GOT3 (cell line): Measurements from ENCODE around the gene FSTL4.
"Not testable (repeated sequence)": the region's sequence is repeated elsewhere in the genome, so short reads cannot be mapped to it uniquely, and the experiment has no call there.

ENCODE experiments used
- DNase-seq: peaks from one replicate; lab custom pipeline; 2025; ENCODE audit warnings: mixed read lengths; lab: John Stamatoyannopoulos, UW

The FSTL4 gene

DNA sequence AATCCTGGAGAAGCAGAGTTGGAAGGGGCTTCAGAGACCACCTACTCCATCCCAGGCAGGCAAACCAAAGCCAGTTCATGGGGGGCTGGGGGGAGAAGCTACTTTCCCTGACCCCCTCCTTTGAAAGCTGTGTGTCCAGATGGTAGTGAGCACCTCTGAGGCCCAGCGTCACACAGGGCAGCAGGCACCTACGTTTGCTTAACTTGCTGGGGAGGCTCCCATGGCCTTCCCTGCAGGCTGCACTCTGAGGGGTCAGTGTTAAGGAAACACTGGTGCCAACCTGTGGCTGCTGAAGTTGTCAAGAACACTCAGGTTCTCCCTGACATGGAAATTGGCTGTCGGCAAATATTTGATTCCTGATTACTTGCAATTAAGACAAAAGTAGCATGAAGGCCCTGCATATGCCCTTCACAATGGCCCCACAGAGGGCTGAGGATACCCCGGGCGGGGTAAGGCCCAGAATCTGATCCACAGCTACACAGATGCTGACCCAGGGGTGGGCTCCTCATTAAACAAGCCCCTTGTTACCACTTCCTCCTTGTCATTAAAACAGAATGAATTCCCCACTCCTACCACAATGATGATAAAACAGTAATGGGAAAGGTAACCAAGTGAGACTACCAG is 208.5 kb downstream of the FSTL4 start:
- no peak for DNase-seq

DNA sequence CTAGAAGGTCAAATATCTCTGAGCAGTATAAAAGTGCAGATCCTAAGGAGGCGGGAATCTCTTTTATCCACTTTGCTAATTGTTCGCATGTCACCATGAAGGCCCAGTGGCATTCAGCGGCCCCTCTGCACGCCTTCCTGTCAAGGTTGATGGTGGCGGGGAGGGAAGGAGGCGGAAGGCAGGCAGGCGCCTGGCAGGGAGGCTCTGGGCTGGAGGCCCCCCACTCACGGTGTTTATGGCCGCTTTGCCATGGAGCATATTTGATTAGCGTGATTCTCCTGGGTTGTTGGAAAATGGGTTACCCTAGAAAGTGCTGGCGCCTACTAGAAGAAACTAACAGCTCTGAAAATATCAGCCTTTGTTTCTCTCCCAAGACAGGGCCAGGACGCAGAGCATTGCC is 209.6 kb downstream of the FSTL4 start:
- DNase-seq = no peak

DNA sequence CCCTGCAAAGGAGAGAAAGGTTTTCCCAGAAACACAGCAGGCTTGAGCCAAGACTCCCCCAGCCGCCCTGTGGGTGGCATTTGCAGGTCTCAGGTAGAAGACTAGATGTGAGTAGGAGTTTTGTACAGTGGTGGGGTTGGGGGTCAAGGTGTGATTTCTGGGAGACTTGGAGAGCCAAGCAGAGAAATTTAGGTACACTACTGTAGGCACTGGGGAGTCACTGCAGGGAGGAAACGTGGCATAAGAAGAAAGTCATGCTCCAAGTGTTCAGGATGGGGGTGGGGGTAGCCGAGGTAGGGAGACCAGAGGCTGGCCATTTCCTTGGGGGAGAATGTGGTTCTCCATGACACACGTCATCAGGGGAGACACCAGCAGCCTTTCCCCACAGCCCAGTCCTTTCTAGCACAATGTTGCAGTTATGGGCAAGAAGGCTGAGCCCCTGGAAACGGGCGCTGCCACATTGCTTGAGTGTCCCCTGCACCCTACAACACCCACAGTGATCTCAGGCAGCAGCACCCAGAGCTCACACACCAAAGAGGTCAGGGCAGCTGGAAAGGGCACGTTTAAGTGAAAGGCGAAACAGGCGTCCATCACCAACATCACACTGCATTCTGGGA is 210.5 kb downstream of the FSTL4 start:
- DNase-seq = no peak

DNA sequence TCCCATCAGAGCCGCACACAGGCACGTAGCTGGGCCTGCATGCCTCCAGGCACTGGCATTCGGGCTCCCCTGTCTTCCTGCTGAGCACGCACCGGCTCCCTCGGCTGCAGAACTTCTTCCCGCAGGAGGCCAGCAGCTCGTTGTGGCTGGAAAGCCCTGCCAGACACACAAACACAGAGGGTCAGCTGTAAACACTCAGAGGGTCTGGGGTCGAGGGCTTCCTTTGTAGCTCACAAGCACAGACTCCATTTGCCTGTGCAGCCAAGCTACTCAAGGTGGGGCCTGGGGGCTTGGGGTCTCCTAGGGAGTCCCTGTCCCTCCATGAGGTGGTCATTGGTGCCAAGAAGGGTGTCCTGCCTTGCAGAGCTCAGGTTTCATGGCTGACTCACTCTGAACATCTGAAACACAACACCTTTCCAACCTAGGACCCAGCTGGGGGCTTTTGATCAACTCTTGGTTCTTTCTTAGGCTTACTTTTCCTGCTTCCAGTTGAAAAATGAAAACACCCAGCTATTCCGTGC is 211.4 kb downstream of the FSTL4 start:
- DNase-seq = no peak

DNA sequence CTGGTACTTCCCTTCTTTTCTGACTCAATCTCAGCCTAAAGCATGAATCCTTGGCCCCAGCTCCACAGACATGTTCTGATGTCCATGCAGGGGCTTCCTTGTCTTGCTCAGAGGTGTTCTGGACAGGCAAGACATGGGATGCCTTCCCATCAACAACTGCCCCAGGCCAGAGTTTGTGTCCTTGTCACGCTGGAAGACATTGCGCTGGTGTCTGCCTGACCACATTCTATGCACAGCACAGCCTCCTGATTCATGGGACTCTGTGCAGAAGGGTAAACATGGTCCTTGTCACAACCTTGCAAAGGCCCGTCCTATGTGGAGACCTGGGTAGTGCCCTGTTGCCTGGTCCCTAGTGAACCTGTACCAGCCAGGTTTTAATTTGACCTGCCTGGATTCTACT is 212.2 kb downstream of the FSTL4 start:
- no peak for DNase-seq

DNA sequence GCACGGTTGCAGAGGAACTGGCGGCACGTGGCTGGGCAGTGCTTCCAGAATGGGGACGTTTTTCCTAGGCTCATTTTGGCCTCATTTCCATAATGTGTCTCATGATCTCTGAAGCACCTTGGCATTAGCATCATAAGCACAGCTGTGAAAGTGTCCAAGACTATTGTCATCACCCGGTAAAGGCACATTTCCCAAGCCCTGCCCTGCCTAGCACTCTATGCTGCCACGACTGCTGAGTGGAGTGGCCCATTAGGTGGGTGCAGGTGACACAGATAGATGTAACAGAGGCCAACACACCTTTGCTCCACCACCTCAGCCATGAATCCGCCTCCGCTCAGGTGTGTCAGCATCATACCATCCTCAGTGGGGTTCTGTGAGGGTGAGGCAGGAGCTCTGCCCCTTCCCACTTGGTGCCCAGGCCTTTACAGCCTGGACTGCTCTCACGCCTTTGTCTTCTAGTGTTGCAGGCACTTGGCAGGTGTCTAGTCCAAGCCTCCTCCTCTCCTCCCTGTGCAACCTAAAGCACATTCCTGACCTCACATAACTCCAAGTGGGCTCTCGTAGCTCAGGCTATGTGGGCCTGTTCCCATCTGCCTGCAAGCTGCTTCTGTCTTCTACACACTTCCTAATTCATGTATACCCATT is 213.0 kb downstream of the FSTL4 start:
- DNase-seq = no peak

DNA sequence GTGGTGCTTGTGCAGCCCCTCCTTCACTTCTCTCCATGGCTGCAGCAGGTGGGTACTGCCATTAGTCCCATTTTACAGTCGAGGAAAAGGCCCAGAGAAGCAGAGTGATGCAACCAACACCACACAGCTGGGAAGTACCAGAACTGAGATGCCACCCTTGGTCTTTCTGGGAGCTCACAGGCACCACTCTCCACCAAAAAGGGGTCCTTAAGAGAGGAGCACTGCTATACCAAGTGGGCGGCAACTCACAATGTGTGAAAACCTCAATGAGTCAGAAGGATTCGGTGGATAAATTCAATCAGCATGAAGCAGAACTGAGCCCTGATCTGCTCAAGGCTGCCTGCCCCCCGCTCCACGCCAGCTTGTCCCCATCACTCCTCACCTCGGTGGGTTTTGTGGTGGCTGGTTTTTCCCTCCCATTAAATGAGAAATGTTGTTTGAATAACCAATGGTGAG is 213.7 kb downstream of the FSTL4 start:
- DNase-seq = no peak

DNA sequence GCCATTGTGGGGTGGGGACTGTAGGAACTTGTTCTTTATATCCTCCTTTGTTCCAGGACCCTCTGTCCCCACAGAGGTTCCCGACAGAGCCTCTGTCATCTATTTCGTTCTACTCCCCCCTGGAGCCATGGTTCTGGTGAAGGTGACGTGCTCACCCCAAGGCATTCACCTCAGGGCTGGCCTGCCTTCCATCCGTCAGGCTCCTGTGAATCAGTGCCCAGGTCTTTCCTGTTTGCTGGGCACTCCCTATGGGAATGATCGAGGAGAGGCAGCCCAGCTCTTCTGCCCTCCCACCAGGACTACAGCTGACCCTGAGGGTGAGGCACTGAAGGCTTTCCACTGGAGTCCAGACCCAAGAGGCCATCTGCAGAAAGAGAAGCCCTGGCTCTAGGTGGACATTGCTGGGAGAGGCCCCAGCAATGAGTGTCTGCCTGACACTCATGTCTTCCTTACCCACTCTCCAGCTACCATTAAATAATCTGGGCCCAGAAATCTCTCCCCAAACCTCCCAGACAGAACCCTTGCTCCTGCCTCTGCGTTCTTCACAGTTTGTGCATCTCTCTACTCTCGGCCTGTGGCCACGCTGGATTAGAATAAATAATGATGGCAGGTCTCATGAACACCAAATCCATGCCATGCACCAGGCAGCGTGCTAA is 214.2 kb downstream of the FSTL4 start:
- no peak for DNase-seq

DNA sequence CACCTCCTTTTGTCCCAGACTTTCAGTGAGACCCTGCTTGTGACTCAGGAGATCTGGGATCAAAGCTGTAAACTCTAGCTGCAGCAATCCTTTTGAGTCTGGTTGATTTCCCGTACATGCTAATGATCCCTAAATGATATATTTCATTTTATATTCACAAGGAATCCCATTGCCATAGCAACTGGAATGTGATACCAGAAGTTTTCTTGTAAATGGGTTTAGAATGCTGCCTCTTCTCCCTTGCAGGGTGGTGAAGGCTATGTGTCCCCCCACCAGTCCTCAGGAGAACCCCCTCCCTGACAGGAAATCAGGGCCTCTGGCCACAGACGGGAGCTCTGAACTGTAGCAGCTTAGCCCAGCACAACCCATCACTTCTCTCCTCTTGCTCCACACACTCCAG is 215.0 kb downstream of the FSTL4 start:
- DNase-seq = no peak

DNA sequence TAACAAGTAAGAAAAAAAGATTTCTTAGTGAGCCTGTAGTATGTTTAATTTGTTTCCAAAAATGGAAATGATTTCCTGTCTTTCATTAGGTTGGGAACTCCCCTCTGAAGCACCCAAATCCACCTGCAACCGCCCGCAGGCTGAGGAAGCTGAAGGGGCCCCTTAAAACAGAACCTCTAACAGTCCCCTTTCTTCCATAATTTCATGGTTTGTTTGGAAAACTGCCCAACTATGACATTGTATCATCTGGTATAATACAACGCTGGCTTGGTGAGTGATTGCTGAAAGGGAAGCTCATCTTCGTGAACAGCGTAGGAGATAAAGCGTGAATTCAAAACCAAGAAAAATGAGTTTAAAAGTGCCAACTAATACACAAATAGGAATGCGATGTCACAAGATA is 215.5 kb downstream of the FSTL4 start:
- DNase-seq = no peak

DNA sequence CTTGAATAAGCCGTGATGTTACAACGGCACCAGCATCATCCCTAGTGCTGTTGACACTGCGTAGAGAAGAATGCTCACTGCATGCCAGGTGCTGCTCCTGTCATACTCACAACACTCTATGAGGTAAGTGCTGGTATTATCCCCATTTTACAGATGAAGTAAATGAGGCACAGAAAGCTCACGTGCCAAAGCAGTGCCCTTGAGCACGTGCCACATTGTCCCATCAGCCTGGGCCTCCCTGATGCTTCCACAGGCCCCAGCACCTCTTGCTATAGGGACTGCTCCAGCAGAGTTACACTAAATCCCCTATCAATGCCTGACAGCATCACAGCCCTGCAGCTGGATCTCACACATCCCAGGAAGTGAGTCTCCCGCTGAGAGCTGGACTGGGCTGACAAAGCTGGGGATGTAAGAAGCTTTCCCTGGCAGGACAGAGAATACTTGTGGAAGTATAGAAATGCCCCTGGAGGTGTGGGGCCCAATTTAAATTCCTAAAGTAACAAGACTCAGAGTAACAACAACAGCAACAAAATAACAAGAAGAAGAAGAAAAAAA is 216.1 kb downstream of the FSTL4 start:
- DNase-seq = no peak

DNA sequence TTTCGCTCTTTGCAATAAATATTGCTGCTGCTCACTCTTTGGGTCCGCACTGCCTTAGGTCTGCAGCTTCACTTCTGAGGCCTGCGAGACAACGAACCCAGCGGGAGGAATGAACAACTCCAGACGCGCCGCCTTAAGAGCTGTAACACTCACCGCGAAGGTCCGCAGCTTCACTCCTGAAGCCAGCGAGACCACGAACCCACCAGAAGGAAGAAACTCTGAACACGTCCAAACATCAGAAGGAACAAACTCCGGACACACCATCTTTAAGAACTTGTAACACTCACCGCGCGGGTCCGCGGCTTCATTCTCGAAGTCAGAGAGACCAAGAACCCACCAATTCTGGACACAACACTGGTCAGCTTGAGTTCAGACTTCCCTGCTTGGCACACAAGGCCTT is 217.1 kb downstream of the FSTL4 start:
- DNase-seq = not testable (repeated sequence)

DNA sequence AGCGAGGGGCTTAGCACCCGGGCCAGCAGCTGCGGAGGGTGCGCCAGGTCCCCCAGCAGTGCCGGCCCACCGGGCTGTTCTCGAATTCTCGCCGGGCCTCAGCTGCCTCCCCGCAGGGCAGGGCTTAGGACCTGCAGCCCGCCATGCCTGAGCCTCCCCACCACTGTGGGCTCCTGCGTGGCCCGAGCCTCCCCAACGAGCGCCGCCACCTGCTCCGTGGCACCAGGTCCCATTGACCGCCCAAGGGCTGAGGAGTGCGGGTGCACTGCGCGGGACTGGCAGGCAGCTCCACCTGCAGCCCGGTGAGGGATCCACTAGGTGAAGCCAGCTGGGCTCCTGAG is 217.9 kb downstream of the FSTL4 start:
- not testable (repeated sequence) for DNase-seq

DNA sequence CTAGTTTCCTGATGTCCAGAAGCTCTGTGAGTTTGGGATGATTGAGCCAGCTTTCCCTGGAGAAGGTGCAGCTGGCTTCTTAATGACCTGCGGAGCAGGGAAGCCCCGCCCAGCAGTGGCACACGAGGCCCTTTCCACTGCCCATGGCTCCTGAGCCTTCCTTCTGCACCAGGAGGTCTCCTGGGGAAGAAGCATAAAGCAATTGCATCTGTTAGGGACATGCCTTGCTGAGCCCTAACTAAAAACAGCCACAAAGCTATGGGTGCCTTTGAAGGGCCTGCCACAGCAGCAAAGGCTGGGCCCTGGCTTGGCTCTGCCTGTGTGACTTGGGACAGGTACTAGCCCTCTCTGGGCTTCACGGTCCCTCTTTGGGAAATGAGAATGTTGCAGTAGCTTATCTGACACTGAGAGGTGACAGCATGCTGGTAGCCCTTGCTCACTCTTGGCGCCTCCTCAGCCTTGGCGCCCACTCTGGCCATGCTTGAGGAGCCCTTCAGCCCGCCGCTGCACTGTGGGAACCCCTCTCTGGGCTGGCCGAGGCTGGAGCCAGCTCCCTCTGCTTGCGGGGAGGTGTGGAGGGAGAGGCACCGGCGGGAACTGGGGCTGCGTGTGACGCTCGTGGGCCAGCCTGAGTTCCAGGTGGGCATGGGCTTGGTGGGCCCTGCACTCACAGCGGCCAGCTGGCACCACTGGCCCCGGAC is 218.4 kb downstream of the FSTL4 start:
- no peak for DNase-seq

DNA sequence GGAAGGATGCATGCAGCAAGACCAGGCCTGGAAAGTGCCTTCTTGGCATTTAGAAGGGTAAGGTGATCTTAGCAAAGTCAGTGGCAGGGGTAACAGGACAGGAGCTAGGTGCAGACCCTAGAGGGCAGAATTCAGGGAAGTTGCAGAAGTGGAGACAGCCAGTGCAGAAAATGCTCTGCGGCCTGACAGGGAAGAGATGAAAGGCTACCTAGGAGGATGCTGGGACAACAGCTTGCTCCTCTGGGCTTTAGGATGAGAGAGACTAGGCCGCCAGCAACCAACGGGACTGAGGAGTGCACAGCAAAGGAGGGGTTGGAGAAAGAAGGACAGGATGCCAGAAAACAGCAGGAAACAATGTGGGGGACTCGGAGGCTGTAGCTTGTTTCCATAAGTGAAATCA is 219.9 kb downstream of the FSTL4 start:
- DNase-seq = no peak

DNA sequence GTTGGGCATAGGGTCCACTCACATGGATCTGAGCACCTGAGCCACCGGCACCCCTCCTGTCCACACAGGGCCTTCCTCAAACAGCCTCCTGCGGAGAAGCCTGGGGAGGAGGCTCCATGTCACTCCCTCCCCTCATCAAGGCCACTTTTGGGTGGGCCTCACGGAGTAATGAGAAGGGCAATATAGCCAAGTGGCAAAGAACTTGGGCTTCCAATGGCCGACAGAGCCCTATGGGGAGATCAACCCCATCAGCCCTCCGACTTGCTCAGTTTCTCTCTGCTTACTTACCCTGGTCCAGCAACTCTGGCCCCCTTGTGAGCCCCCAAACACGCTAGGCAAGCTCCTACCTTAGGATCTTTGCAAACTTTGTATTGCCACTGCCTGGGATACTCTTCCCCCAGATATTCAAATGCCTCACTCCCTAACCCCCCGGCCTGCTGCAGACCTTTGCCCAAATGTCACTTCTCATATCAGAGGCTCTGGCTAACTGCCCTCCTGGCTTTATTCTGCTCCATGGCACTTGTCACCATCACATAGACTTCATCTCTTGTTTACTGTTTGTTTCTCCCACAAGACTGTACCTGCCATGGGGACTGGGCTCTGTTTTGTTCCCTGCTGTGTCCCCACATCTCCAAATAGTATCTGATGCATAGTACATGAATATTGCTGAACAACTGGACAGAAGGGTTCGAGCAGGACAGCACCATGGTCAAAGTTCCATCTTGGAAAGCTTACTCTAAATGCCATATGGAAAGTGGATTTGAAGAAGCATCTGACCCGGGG is 220.8 kb downstream of the FSTL4 start:
- DNase-seq = no peak

DNA sequence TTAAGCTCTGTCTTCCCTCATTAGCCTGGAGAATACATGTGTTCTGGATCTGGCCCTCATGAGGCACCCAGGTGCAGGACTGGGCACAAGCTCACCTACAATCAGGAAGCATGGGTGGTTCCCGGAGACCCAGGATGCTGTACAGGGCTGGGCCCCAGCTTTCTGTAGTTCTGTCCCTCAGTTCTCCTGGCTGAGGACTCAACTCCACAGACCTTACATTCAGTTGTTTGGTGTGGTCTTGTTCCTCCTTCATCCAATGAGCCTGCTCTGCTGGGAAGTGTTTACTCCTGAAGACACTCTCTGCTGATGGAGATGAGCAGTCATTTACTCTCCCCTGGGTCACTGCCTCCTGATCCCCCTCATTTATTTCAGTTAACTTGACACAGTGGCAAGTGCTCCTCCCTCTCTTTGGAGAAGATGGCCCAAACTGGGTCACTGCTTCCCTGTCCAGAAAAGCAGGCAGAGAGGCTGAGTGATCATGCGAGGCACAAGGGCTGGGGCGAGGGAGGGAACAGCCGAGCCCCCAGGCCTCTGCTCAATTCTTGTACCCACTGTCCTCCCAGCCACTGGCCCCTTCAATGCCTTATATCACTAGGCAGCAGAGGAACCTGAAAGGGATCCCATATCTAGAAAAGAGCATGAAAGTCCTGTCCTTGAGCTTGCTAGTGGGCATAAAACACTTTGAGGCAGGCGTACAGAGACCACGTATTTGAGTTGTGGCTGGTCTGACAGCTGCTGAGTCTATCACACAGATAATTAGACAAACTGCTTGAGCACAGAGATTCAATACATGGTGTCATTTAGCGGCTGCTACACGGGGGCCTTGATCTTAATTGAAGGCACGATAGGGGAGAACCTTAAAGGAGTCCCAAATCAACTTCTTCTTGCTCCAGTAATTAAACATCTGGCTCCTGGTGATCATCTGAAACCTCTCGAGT is 221.7 kb downstream of the FSTL4 start:
- DNase-seq = no peak

DNA sequence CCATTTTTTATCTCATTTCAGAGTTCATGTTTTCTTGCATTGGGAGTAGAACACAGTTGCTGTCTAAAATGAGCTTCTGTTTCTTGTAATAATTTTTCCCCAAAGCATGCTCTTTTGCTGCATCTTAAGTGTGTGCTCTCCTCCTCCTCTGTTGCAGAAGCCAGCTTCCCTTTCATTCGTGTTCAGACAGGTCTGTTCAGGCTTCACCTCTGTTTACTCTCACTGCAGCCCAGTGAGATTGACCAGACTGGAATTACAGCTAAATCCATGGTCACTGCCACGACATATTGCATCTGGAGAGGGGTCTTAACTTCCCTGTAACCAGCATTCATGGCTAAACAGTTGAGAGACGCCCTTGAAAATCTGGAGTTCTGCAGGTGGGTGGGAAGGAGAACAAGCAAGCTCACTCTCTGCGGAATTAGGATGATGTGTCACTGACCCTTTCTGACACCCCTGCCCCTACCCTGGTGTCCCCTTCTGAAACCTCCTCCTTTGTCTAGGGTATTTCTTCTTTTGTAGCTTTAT is 223.2 kb downstream of the FSTL4 start:
- DNase-seq = no peak

DNA sequence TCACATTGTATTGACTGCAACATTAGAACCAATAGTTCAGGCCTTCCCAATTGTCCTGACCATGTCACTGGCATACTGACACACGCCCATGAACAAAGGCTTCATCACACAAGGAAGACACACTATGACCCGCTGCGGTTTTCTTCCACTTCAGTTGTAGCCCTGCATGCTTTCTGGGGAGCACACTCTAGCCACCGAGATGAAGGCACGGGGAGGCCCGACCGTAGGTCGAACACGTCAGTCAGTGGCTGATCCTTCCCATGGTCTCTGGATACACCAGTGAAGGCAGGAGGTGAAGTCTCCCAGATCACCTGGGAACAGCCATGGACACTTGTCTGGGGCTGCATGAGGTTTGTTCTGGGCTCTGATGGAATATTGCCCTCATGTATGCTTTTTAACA is 224.7 kb downstream of the FSTL4 start:
- DNase-seq = no peak

DNA sequence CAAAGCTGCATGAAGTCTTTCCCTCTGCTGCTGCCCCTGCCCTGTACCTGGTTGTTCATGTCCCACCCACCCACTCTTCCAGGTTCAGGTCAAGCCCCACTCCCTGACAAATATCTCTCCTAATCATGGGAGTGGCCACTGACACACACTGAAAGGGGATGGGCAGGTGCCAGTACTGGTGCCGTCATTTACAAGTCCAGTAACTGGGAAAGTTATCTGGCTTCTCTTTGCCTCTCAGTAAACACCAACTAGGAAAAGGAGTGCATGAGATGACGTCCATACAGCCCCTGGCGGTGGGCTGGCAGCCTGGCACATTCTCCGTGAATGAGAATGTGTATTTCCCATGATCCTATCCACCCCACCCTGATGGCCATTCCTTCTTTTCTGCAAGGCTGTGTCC is 225.2 kb downstream of the FSTL4 start:
- DNase-seq = no peak
